HT1080 (cell line): ENCODE measurements around the gene GLI3. TPM values are rescaled to one million over a fixed set of nuclear protein-coding genes. Genes with fewer than 3 reads are reported as not detected.

Experiments used
- DNase-seq: peaks from one replicate; pipeline ENCODE4 v3.0.0-alpha.2; 2015; ENCODE audit warnings: low read depth
- total RNA-seq: library from RNA; depleted of rRNA; stranded (reverse); fragments of >200 nt; shearing (Covaris generic); gene quantifications from 2 replicates; pipeline ENCODE4 v1.2.3, GENCODE V29; 2014

The GLI3 gene
- total RNA-seq, 1 experiment from 2014 or later, result 5.9 TPM

DNA sequence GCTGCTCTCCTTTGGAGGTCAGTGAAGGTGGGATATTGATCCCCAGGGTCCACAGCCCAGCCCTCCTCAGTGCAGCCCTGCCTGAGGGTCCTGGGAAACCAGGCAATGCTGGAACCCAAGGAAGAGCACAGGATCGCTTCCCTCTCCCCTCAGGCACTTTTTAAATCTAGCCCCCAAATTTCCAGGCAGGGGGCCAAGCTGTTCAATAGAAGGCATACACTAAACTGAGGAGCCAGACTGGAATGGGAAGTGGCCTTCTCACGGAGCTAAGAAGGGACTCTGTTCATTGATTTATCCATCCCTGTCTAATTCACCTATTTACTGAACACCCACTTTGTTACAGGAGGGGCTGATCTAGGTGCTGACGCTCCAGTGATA lies 60.3 kb downstream of the GLI3 start:
- no peak for DNase-seq

DNA sequence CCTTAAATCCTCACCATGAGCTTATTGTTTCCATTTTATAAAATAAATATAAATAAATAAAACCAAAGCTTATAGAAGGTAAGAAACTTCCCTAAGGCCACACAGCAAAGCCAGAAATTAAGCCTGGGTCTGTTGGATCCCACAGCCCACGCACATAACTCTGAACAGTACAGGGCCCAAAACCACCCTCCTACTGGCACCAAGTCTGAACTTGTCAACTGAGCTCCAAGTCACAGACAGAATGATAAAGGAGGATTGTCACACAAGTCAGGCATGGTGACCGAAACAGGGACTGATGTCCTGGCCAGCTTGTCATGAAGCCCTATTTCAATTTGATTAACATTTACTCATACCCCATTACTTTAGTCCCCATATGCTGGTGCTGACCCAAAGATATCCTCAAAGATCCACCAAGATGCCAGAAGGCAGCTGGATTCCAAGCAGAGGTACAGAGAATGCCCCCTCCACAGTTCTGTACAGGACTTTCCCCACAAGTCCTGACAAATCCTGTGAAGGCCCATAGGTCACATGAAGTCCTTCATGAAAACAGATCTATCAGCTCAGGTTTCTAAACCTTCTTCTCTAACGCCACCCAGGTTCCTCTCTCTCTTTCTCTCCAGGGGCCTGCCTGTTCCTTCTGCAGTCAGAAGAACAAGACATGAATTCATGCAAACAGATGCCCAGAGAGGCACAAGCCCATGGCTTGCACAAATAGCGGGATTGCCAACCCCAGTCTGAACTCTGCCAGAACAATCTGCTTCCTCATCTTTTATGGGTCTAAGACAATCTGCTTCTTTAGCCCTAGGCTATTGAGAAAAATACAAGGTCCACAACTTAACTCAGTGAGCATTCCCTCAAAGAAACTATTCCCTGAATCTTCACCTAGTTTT lies 60.9 kb downstream of the GLI3 start:
- DNase-seq, result no peak

- no peak for DNase-seq
These were observed 62.6 kb downstream of the GLI3 start for GRCh38 chr7:42174391-42174912.

GRCh38 chr7:42170724-42171123 lies 66.3 kb downstream of the GLI3 start:
- DNase-seq, result peak; percentile 67

- DNase-seq, result no peak
These were observed 68.5 kb downstream of the GLI3 start for GRCh38 chr7:42168512-42168911.

GRCh38 chr7:42167631-42168236 lies 69.3 kb downstream of the GLI3 start:
- DNase-seq, result no peak

DNA sequence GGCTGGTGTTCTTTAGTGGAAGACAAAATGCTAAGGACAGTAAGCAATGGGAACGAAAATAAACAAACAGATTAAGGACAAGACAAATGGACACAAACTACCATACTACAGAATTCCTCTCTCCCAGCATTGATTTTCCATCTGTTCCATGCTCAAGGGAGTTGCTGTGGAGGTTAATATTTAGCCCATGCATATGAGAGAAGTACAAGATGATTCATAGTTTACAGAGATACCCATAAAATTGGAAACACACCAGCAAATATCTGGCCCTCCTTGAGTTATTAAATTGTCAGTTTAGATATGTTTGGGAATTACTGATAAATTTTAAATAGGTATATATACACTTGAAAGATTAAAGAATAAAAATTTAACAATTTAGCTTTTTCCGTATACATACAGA lies 69.8 kb downstream of the GLI3 start:
- no peak for DNase-seq

- DNase-seq, result no peak
These were observed 72.1 kb downstream of the GLI3 start for GRCh38 chr7:42164881-42165428.

DNA sequence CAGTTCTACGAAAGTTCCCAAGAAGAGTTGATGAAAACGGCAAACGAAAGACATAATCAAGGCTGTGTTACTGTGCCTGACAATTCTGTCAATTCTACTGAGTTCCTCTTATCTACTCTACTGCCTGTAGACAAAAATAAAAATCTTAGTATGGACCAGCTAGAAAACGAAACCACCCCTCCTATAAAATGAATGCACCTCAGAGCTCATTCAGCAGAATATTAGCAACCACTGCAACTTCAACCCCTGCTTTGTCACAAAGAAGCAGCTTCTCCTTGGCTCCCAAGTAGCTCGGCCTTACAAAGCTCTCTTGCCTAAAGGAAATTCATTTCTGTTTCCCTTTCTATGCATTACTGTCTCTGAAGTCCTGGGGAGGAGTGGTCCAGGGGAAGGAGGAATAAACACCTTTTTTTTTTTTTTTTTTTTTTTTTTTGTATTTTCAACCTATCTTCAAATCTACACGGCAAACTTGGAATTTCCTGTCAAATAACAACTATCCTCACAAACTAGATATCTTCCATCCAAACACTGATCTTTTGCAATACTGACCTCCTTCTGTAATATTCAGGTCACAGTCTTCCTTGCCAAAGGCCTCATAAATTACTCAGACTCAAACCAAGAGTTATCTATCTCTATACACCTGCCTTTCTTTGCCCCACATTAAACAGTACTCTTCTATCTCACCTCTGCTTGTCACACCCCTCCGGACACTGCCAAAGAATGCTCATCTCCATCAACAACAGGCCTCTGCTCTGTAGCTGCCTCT lies 74.3 kb downstream of the GLI3 start:
- DNase-seq, result no peak

GRCh38 chr7:42161719-42162118 lies 75.3 kb downstream of the GLI3 start:
- DNase-seq, result peak; percentile 15

- DNase-seq, result no peak
These were observed 75.9 kb downstream of the GLI3 start for GRCh38 chr7:42161110-42161509.

DNA sequence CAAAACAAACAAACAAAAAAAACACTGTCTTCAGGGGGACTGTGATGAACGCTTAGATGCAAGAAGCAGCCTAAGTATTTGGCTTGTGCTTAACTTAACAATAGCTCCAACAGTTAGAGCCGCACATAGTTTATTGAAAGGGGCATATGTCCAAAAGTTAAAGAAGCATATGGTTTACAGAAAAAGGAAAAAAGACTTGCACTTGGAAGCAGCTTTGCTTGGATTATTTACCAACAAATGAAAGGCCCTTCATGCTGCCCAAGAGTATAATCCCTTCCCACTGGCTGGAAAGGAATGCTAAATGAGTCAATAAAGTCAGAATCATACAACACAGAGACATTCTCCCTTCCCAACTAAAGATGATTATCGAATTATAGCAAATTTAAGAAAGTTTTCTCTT lies 77.9 kb downstream of the GLI3 start:
- DNase-seq, result no peak

DNA sequence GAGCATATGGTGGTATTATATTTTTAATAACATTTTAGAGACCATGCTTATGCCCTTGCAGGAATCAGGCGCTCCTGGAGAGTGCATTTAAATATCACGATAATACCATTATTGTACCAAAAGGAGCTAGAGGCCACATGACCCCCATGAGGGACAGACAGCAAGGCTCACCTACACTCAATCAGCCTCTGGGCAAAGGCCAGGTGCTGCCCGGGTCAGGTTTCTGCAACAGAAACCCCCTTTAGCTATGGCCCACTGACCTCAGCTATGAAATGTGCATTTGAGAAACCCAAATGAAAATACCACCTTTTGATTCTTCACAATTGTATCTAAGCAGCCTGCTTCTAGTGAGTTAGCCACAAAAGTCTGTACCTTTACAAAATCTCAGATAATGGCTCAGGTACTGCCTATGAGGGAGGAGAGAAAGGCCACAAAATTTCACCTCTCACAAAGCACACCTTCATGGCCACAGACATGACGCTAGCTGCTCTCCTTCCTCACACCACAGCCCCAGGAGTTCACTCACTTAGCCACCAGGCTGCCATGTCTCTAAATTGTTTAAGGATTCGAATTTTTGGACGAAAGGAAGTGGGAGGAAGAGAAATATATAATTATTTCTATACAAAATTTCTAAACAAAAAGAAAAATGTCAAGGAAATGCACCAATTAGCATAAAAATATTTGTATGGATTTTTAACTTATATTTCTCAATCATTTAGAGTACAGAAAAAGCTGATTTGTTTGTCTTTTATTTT lies 79.9 kb downstream of the GLI3 start:
- no peak for DNase-seq

GRCh38 chr7:42156291-42156865 lies 80.6 kb downstream of the GLI3 start:
- DNase-seq, result no peak

GRCh38 chr7:42155584-42156290 lies 81.3 kb downstream of the GLI3 start:
- no peak for DNase-seq

DNA sequence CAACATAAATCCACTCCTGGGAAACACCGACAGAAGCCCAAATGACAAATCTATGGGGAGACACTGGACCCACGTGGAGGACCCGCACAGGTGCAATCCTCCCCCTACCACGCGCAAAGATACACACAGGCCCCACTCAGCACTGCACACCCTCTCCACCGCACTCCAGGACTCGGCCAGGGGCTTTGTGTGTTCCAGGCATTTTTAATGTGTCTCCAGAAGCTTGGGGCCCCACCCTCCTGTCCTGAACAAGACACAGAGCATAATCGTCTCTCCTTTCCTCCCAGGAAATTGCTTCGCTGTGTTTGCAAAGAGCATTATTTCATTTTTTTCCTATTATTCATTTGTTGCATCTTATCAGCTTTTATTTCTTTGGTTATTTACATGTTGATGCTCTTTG lies 82.8 kb downstream of the GLI3 start:
- no peak for DNase-seq

DNA sequence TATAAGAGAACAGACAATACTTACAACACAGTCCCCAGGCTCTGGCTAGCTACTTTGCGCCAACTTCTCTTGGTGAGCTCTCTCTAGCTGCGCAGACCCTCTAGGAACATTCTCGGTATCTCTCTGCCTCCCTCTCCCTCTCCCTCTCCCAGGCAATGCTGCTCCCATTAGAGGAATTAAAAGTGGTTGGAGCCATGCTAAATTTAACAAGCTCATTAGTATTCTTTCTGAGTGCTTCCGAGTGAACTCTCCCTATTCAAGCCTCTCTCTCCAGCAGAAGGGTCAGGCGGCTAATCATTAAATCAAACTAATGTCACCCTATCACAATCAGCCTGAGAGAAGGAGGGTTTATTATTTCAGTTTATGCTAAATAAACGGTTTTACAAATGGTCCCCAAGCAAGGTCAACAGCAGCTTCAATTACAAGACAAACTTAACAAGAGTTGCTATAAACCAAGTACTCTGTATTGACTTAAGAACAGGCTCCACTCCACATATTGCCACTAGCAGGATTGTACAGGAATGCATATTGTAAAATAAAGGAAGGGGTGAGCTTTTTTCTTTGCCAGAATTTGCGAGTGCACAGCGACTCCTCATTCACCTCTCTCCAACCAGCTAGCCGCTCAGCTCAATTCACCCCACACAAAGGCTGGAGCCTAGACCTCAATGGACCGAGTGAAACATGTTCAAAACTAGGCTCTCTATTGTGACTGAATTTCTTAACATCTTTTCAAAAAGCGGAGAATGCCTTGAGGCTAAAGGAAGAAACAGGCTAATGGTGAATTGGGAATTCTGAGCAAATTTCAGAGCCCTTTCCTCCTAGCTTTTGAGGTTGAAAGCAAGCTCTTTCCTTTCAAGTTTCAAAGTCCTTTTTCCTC lies 84.4 kb downstream of the GLI3 start:
- DNase-seq, result no peak

DNA sequence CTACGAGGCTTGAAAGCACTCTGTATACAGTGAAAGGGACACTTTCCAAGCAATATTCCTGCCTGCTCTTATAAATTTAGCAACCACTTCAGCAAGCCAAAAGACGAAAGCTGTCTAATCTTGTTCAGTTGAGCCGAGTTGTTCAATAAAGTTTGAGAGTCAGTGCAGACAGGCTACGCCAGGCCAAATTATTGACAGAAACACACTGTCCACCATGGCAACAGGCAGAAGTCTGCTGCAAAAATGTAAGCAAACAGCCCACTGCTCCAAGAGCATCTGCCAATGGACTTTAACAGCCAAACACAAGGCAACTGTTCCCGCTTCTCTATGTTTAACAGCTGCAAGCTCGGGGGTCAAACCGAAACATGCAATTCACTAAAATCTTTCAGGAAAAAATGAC lies 85.7 kb downstream of the GLI3 start:
- no peak for DNase-seq

DNA sequence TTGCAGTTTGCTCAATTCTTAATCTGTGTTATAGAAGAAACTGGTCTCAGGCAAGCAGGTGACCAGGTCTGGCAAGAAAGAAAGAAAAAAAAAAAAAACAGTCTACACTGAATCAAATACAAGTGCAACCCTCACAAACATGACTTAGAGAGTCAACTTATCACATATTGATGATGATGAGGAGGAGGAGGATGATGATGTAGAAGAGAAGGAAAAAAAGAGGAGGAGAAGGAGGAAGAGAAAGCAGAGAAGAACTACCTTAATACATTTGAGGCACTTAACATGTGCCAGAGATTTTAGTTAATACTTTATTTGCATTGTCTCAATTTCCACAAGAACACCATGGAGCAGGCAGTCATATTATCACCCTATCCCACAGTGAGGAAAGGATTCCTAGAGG lies 91.5 kb downstream of the GLI3 start:
- no peak for DNase-seq
